GM18909 (cell line): ENCODE results near the gene MEIS1.

Experiments used
- ATAC-seq: cut with Tn5 transposase; IDR thresholded peaks from one replicate; pipeline ENCODE4 v1.9.1; 2021; ENCODE audit warnings: mild to moderate bottlenecking; ENCODE audit not compliant: unreplicated experiment, poor library complexity

Gene MEIS1

DNA sequence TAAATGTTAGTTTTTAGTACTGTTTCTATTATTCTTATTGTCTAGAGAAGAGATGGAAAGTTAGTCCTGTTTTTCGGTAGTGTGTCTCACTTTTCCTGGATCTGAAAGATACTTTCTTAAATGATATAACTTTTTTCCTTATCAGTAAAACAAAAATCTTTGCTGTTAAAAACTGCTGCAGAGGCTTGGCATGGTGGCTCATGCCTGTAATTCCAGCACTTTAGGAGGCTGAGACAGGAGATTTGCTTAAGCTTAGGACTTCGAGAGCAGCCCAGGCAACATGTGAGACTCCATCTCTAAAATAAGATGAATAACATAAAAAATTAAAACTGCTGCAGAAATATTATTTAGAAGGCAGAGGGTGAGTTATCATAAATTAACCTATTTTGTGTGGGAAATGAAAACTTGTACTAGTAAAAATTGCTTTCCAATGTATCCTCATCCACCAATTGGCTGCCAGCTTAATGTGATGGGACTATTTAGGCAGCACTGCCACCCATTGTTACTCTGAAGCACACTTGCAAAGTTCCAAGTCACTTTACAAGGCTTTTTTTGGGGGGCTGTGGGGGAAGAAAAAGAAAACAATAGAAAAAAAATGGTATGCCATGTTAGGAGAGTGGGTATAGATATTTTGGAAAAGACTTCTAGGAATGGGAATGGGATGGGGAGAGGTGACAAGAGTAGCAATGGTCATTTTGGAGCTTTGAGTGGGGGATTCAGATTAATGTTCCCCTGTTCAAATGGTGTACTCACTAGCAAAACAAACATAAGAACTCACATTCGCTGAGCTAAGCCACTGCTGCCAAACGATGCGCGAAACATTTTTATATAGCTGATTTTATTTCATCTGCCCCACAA is 62.7 kb downstream of the MEIS1 start:
- no peak for ATAC-seq

DNA sequence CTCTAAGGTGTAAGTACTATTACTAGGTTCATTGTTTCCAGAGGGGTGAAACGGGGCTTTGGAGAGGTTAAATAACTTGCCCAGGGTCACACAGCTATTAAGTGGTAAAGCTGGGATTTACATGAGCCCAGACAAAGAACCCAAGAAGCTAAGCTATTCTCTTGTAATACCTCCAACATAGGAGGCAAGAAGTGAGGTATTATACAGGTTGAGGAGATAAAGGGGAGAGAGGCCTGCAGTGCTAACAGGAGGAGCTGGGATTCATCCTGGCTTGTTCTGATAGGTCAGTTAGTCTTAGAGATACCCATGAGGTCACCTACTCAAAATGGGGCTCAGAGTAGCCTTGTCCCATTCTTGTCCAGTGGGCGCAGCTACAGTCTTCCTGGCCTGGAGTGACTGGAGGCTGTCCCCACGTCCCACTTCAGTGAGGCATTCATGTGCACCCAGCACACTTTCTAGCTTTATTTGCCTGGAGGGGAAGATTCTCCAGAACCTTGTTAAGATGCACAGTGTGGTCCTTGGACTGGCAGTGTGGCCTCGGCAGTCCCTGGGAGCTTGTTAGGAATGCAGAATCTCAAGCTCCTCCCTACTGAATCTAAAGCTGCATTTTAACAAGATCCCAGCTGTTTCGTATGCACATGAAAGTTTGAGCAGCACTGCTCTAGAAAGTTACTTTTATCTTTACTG is 63.5 kb downstream of the MEIS1 start:
- ATAC-seq, result no peak

DNA sequence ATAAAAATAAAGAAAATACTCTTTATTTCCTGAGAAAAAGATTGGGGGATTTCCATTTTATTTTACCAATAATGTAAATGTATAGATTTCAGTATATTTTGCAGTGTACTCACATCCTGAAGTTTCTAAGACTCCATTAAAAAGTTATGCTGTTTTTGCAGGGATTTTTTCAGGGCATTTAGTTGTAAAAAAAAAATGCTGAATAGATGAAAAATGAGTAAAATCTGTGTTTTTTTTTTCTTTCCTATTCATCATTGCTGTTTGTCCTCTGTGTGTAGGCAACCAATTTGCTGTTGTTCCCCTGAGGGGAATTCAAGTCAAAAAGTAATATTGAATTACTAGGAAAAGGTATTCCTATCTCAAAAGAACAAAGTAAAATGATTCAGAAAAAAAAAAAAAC is 66.3 kb downstream of the MEIS1 start:
- no peak for ATAC-seq

- ATAC-seq, result no peak
Measured at GRCh38 chr2:66506265-66506664, 71.3 kb downstream of the MEIS1 start.

GRCh38 chr2:66507673-66508201 is 72.8 kb downstream of the MEIS1 start:
- no peak for ATAC-seq

DNA sequence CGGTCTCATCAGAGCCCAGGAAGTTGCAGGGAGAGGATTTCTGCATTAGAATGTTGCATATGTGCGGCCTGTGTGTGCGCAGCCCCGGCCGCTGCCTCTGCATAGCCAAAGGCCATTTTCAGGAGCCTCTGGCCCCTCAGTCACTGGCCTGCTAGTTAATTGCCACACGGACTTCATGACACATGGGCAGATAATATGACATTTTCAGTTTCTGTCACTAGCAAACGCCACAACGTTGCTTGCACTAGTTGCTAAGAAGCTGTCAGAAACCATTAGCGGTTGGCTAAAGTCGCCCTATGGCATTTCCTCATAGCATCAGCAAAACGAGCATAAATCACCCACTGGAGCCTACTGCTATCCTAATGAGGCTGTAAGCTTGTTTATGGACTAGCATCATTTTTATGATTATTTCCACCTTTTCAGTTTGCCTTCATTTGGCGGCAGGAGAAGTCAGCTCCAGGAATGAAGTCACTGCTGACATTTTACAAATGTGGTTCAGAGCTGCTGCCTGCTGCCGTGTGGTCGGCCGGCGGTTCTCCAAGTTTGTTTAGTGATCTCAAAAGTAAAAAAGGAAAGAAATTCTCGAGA is 73.7 kb downstream of the MEIS1 start:
- ATAC-seq, result no peak

DNA sequence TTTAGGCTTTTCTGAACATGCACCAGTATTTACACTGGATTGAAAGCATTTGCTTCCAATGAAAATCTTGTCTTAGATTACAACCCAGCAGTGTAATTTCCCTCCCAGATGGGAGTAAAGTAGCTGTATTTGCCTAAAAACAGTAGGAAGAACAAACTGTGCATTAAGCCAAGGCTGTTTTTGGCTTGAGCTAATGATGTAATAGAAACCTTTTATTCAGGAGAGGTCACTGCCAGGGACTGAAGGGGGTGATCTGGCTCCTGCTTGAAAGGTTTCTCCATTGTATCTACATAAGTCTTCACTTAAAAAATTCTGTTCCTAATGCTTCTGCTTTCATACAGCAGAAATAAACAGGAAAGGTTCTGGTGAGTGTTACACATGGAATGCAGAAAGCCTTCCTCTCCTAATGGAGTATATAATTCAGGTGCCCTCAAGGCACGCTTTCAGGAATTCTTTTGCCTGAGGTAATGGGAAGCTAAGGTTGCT is 74.4 kb downstream of the MEIS1 start:
- no peak for ATAC-seq

DNA sequence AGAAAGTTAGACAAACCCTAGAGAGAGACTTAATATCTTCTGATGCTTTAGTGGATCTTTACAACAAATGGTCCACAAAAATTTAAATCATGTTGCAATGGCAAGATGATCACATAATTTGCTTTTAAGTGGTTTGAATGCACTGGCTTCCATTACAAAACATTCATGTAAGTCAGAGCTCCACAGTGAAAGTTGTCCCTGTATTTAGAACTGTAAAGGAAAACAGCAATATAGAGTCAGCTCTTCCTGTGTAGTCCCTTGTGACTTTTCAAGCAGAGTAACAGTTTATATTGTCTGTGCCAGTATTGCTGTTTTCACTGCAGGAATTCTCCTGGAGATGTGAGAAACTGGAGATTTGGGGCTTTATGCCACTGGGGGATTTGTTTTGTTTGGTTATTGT is 77.7 kb downstream of the MEIS1 start:
- no peak for ATAC-seq

- ATAC-seq, result no peak
Measured at GRCh38 chr2:66515743-66516142, 80.8 kb downstream of the MEIS1 start.

GRCh38 chr2:66516499-66516898 is 81.6 kb downstream of the MEIS1 start:
- no peak for ATAC-seq

DNA sequence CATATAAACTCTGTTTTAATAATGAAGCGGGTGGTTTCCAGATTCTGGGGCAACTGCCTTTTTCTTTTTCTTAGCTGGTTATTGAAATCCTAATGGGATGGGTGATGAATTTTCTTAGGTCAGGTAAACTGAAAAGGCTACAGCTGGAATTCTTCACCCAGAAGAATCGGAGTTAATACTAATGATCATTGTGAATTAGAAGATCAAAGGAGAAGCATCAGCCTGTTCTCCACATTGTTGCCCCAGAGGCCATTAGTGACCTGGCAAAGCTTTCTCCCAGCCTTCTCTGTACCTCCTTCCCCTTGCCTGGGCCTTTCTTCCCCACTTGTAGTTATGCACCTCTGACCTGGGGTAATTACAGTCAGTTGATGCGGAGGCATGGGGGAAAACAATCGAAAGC is 82.8 kb downstream of the MEIS1 start:
- no peak for ATAC-seq

DNA sequence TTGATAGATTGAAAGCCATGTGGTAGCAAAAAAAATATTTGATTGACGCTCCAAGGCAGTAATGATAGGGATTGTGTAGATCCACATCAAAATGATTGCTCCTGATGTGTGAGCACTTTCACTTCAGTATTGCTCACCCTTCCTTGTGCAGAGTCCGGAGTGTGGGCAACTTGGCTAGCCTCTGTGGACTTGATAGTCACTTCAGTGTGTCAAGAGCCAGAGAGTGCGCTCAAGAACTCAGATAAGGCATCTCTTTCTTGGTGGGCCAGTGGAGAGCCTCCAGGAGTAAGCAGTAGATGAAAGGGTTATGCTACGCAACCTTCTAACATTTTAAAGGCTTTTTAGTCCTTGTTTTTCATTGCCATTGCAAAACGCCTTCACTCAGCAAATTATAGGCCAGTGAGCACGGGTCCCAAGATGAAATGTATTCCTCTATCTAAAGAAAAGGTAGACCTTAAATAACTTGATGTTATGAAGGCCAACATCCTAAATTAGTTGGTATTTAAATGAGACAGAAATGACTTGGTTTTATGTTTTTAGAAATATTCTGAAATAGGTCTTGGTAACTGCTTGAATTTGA is 84.4 kb downstream of the MEIS1 start:
- ATAC-seq, result no peak

DNA sequence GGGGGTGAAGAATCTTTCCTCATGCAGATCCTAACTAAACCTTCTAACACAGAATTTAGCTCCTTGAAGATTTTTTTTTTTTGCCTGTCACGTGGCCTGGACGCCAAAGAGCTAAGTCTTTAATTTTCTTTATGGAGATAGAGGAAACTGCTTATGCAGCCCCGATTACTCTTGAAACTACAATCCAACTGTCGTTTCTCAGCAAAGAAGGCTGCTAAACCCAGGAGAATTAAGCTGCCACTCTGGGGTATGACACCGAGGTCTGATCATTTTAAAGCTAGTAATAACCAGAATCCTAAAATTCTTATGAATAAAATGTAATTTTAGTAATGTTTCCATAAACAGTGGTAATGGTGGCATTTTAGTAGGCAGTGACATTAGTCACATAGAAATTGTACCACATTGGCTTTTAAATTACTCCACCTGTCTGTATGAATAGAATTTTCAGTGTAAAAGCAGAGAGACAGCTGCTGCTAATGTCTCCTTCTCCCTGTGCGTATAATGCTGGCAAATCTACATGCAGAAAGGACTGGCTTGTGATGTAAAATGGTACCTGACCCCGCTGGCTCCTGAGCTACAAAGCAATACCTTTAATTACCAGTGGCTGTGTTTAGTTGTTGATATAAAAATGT is 86.5 kb downstream of the MEIS1 start:
- no peak for ATAC-seq

DNA sequence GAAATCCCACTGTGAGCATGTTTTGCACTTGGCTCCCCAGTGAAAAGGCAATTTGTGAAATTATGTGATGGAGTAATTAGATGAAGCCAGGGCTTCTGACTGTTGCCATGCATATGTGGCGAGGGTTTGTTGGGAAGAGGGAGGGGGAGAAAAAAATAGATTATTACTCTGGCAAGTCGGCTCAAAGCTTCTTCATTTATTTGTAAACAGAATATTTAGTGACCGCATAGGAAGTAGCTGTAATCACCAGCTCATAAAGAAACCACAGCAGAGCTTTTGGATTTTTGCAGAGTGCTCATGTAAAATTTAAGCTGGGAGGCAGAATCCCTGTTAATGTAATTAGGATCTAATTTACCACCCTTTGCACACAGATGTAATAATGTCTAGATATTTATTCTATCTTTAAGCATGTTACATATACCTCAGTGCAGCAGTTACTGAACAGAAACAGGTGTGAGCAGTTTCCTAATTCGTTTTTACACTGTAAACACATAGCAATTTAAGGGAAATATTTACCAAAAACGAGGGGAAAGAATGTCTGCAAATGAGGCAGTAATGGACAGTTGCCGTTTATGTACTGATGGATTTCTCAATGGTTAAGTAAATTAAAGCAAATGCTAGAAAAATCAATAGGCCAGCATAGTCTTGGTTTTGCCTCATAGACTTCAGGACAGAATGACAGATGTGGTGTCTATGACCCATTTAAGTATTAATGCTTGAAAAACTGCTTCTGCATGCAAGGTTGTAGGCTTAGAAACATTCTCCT is 87.9 kb downstream of the MEIS1 start:
- ATAC-seq, result no peak

- ATAC-seq, result no peak
Measured at GRCh38 chr2:66523377-66523969, 88.5 kb downstream of the MEIS1 start.

DNA sequence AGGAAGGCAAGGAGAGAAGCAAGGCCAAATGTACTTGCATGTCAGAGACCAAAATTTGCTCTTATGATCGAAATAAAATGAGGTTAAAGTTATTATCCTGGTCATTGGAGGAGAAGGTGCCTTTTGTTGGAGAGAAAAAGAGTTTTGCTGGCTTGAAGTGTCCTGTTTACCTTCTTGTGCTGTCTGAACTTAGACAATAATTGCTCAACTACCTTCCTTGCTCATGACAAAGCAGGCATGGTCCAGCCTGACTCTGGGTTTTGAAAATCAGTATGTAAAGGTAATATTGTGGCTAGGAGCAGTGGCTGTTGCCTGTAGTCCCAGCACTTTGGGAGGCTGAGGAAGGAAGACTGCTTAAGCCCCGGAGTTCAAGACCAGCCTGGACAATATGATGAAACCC is 89.1 kb downstream of the MEIS1 start:
- no peak for ATAC-seq

- no peak for ATAC-seq
Measured at GRCh38 chr2:66525606-66526005, 90.7 kb downstream of the MEIS1 start.

DNA sequence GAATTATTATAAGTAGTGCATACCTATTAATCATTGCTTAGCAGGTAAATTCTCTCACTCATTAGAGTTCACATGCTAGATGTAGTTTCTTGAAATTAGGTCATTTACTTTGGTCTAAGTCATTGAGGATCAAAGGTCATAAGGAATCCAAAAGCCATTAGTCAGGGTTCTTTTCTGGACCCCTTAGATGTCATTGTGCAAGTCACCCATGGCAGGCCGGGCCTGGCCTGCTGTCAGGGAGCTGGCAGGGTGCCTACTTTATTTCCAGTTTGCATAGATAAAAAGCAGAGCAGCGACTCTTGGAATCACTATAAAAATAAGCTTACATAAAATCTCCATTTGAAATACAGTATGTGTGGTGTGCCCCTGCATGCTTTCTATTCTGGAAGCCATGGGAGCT is 91.3 kb downstream of the MEIS1 start:
- no peak for ATAC-seq
